ENCODE measurements around the gene GRID1. TPM values are rescaled to one million over a fixed set of nuclear protein-coding genes. Genes with fewer than 3 reads are reported as not detected.

GRID1 gene
- total RNA-seq, 1 experiment from 2014 or later: not detected

GRCh38 chr10:86106616-86107015 lies 260.0 kb downstream of the GRID1 start:
- Histone ChIP-seq H4K20me1 (ENCODE audit: low read length) (no peaks in the 10 kb centered on the region), H3K79me2 (ENCODE audit: low read length) (no peaks in the 10 kb centered on the region), H3K4me1 (ENCODE audit: insufficient read depth, low read length) (no peaks in the 10 kb centered on the region), H3K36me3 (ENCODE audit: low read depth, low read length) (no peaks in the 10 kb centered on the region), H3K9ac (ENCODE audit: low read length) (no peak overlapping the region), H3K4me2 (ENCODE audit: low read length) (no peak overlapping the region), H2AFZ (ENCODE audit: low read length) (no peak overlapping the region), H3K4me3 (ENCODE audit: low read length) (no peak overlapping the region), H3K9me2 (replicated peaks; ENCODE audit: low read length) (no peaks in the 10 kb centered on the region), H3K27ac (ENCODE audit: low read length) (no peak overlapping the region), H3K27me3 (ENCODE audit: low read length) (no peaks in the 10 kb centered on the region), H3F3A (ENCODE audit: low read length, unreplicated experiment) (no peaks in the 10 kb centered on the region), H3K9me3 (ENCODE audit: low read length) (no peaks in the 10 kb centered on the region)
- no TSS peak for BruUV-seq (replicated peaks)
- intact Hi-C loops (cut with micrococcal nuclease): no loop called here
- CTCF ChIA-PET: no interaction called here
- POLR2A ChIA-PET (ENCODE audit: unreplicated experiment): no interaction called here
- ATAC-seq (no peak), DNase-seq (no peak)
- no peak for TF ChIP-seq EZH2 (IDR thresholded peaks at IDR 0.05; ENCODE audit: low read length, unreplicated experiment)
- no peak for TF ChIP-seq EZH2phosphoT487 (IDR thresholded peaks at IDR 0.05; ENCODE audit: borderline replicate concordance, low read length)
- no peak for TF ChIP-seq CTCF (conservative IDR thresholded peaks at IDR 0.05; ENCODE audit: low read depth, low read length)

GRCh38 chr10:86105640-86106039 lies 261.0 kb downstream of the GRID1 start:
- Histone ChIP-seq H3K4me2 (ENCODE audit: low read length) (no peak overlapping the region), H3K79me2 (ENCODE audit: low read length) (no peaks in the 10 kb centered on the region), H4K20me1 (ENCODE audit: low read length) (no peaks in the 10 kb centered on the region), H3K9me2 (replicated peaks; ENCODE audit: low read length) (no peaks in the 10 kb centered on the region), H3F3A (ENCODE audit: low read length, unreplicated experiment) (no peaks in the 10 kb centered on the region), H3K4me1 (ENCODE audit: insufficient read depth, low read length) (no peaks in the 10 kb centered on the region), H3K27ac (ENCODE audit: low read length) (no peak overlapping the region), H3K27me3 (ENCODE audit: low read length) (no peaks in the 10 kb centered on the region), H3K36me3 (ENCODE audit: low read depth, low read length) (no peaks in the 10 kb centered on the region), H2AFZ (ENCODE audit: low read length) (no peak overlapping the region), H3K9ac (ENCODE audit: low read length) (no peak overlapping the region), H3K4me3 (ENCODE audit: low read length) (no peak overlapping the region), H3K9me3 (ENCODE audit: low read length) (no peaks in the 10 kb centered on the region)
- no peak for ATAC-seq
- ChIA-PET CTCF (no interaction called here), POLR2A (ENCODE audit: unreplicated experiment) (no interaction called here)
- DNase-seq: no peak
- no peak for TF ChIP-seq EZH2phosphoT487 (IDR thresholded peaks at IDR 0.05; ENCODE audit: borderline replicate concordance, low read length)
- TF ChIP-seq CTCF (conservative IDR thresholded peaks at IDR 0.05; ENCODE audit: low read depth, low read length): no peak
- no peak for TF ChIP-seq EZH2 (IDR thresholded peaks at IDR 0.05; ENCODE audit: low read length, unreplicated experiment)
- intact Hi-C loops (cut with micrococcal nuclease): no loop called here
- no TSS peak for BruUV-seq (replicated peaks)

- no peak overlapping the region for H2AFZ ChIP-seq (ENCODE audit: low read length)
- H3F3A ChIP-seq (ENCODE audit: low read length, unreplicated experiment): no peaks in the 10 kb centered on the region
- no peak overlapping the region for H3K4me3 ChIP-seq (ENCODE audit: low read length)
- no peak for TF ChIP-seq CTCF (conservative IDR thresholded peaks at IDR 0.05; ENCODE audit: low read depth, low read length)
- no peak for TF ChIP-seq EZH2phosphoT487 (IDR thresholded peaks at IDR 0.05; ENCODE audit: borderline replicate concordance, low read length)
- TF ChIP-seq EZH2 (IDR thresholded peaks at IDR 0.05; ENCODE audit: low read length, unreplicated experiment): no peak
- H3K79me2 ChIP-seq (ENCODE audit: low read length): no peaks in the 10 kb centered on the region
- H3K36me3 ChIP-seq (ENCODE audit: low read depth, low read length): no peaks in the 10 kb centered on the region
- H3K9ac ChIP-seq (ENCODE audit: low read length): no peak overlapping the region
- H3K4me1 ChIP-seq (ENCODE audit: insufficient read depth, low read length): no peaks in the 10 kb centered on the region
- intact Hi-C loops (cut with micrococcal nuclease): no loop called here
- DNase-seq: no peak
- H3K9me2 ChIP-seq (replicated peaks; ENCODE audit: low read length): no peaks in the 10 kb centered on the region
- H3K27ac ChIP-seq (ENCODE audit: low read length): no peak overlapping the region
- no TSS peak for BruUV-seq (replicated peaks)
- no peaks in the 10 kb centered on the region for H3K9me3 ChIP-seq (ENCODE audit: low read length)
- H4K20me1 ChIP-seq (ENCODE audit: low read length): no peaks in the 10 kb centered on the region
- H3K27me3 ChIP-seq (ENCODE audit: low read length): no peaks in the 10 kb centered on the region
- ATAC-seq: no peak
- H3K4me2 ChIP-seq (ENCODE audit: low read length): no peak overlapping the region
- CTCF ChIA-PET: no interaction called here
- POLR2A ChIA-PET (ENCODE audit: unreplicated experiment): no interaction called here
Measured at GRCh38 chr10:86105181-86105580, 261.4 kb downstream of the GRID1 start.

Data from PC-3 (cell line).